Smooth muscle cell (in vitro differentiated cells): ENCODE measurements around the gene TMEM109. TPM values are rescaled to one million over a fixed set of nuclear protein-coding genes. Genes with fewer than 3 reads are reported as not detected.

Source experiments
- DNase-seq: peaks from one replicate; lab custom pipeline; 2025; ENCODE audit not compliant: unreplicated experiment; lab: John Stamatoyannopoulos, UW
- H2AFZ ChIP-seq: fragments of 200-600 bp; sonication (generic); 2 replicates; pipeline ENCODE4 v1.6.0; 2016; ENCODE audit warnings: antibody characterized with exemption, low read depth, mild to moderate bottlenecking
- H3F3A ChIP-seq: fragments of 200-600 bp; sonication (generic); 2 replicates; pipeline ENCODE4 v1.6.0; 2017; ENCODE audit warnings: antibody characterized with exemption, low read depth
- H3K27ac ChIP-seq: fragments of 200-600 bp; sonication (generic); 2 replicates; pipeline ENCODE4 v1.5.1; 2016; ENCODE audit warnings: low read depth, mild to moderate bottlenecking
- H3K27me3 ChIP-seq: fragments of 200-600 bp; sonication (generic); 2 replicates; pipeline ENCODE4 v1.6.1; 2016; ENCODE audit warnings: low read depth, mild to moderate bottlenecking
- H3K36me3 ChIP-seq: fragments of 200-600 bp; sonication (generic); 2 replicates; pipeline ENCODE4 v1.5.1; 2016; ENCODE audit warnings: low read depth
- H3K4me1 ChIP-seq: fragments of 200-600 bp; sonication (generic); 2 replicates; pipeline ENCODE4 v1.5.1; 2016; ENCODE audit warnings: low read depth
- H3K4me2 ChIP-seq: fragments of 200-600 bp; sonication (generic); 2 replicates; pipeline ENCODE4 v1.6.0; 2016; ENCODE audit warnings: mild to moderate bottlenecking
- H3K4me3 ChIP-seq: fragments of 200-600 bp; sonication (generic); 2 replicates; pipeline ENCODE4 v1.5.1; 2016; ENCODE audit warnings: mild to moderate bottlenecking
- H3K79me2 ChIP-seq: fragments of 200-600 bp; sonication (generic); 2 replicates; pipeline ENCODE4 v1.6.0; 2016; ENCODE audit warnings: low read depth, mild to moderate bottlenecking
- H3K9ac ChIP-seq: fragments of 200-600 bp; sonication (generic); 2 replicates; pipeline ENCODE4 v1.6.0; 2016; ENCODE audit warnings: low read depth
- H3K9me3 ChIP-seq: fragments of 200-600 bp; sonication (generic); replicated peaks from 2 replicates; pipeline ENCODE4 v1.5.1; 2016; ENCODE audit warnings: low read depth
- H4K20me1 ChIP-seq: fragments of 200-600 bp; sonication (generic); 2 replicates; pipeline ENCODE4 v1.6.0; 2016; ENCODE audit warnings: low read depth
- WGBS: methylation state at CpG from one replicate; pipeline ENCODE4 v1.1.7; 2016; ENCODE audit warnings: low lambda C conversion rate; 5-methylcytosine and 5-hydroxymethylcytosine counted together
- polyA plus RNA-seq: library from polyadenylated mRNA; unstranded; fragments of >200 nt; fragmentation: Nextera tagmentation; extraction: Ambion mirVana; gene quantifications from 2 replicates; pipeline ENCODE4 v1.2.1, GENCODE V29; 2016
- total RNA-seq: library from RNA; depleted of rRNA; stranded (reverse); fragments of >200 nt; gene quantifications from 2 replicates; pipeline ENCODE4 v1.2.3, GENCODE V29; 2014
- TF ChIP-seq, protein P1 (sequence below): fragments of 200-600 bp; sonication (generic); IDR thresholded peaks from 2 replicates; pipeline ENCODE4 v1.5.1; 2017; ENCODE audit warnings: borderline replicate concordance, mild to moderate bottlenecking, antibody characterized with exemption; ENCODE audit not compliant: insufficient read depth, poor library complexity, severe bottlenecking

TMEM109 gene
- total and polyA plus RNA-seq, 2 experiments from 2014 or later = 19.8 to 107 TPM

DNA sequence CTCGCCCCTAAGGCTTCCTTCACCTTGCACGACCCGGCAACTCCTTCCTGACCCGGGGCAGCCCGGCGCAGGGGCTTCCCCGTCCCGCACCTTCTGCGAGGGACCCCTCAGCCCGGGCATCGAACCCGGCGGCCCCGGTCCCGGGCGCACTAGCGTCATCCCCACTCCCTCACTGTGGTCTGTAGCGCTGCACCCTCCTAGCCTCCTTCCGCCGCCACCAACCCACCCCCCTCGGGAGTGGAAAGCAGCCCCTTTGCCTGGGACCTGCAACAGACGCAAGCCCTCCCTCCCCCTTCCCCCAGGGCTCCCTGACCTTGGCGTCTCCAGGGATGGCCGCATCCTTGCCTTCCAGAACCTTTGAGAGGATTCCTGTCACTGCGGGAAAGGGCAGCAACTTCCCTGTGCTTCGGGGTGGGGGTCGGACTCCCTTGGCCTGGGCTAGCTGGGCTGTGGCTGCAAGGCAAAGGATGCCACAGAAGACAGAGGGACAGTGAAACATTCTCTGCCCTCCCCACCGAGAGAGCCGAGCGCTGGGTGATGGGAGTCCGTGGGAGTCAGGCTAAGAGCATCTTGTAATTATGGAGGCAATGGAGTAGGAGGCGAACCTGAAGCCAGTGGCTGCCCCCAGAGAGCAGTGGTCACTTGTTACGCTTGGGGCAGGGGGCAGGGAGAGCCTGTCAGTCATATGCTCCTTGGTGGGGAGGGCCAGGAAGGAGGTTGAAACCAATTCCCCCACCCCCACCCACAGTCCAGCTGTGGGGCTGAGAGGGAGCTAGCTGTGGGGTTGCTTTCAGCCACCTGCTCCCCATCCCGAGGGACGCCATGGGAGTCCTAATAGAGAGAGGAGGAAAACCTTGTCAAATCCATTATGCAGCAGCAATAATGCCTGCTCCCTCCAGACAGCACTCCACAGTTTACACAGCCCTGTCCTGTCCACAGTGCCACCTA is 11.2 kb downstream of the TMEM109 start:
- no peak for DNase-seq
- no peaks in the 10 kb centered on the region for H3F3A ChIP-seq

DNA sequence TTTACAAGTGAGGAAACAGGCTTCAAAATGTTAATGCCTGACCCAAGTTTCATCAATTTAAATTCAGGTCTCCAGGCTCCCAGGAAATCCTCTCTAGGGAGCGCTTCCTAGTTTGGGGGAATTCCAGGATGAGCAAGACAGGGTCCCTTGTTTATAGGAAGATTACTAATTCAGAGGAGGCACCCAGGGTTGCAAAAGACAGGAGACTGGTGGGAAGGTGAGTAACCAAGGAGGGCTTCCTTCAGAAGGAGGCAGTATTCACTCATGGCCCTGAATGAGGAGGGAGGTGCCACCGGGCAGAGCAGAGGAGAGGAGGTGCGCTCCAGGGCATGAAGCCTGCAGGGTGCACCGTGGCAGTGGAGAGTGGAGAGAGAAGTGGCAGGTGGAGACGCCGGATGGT is 11.9 kb downstream of the TMEM109 start:
- Histone ChIP-seq H3K4me3 (no peak overlapping the region), H3K27ac (no peak overlapping the region), H3K4me1 (peaks cover 13% of the 10 kb centered on the region), H4K20me1 (peaks cover 3% of the 10 kb centered on the region), H3K36me3 (peaks cover 3% of the 10 kb centered on the region), H2AFZ (no peak overlapping the region), H3K27me3 (no peaks in the 10 kb centered on the region), H3K4me2 (peak overlapping the region; percentile 94), H3K9me3 (no peaks in the 10 kb centered on the region), H3K79me2 (no peaks in the 10 kb centered on the region), H3K9ac (no peak overlapping the region), H3F3A (no peaks in the 10 kb centered on the region)
- TF ChIP-seq, protein P1, sequence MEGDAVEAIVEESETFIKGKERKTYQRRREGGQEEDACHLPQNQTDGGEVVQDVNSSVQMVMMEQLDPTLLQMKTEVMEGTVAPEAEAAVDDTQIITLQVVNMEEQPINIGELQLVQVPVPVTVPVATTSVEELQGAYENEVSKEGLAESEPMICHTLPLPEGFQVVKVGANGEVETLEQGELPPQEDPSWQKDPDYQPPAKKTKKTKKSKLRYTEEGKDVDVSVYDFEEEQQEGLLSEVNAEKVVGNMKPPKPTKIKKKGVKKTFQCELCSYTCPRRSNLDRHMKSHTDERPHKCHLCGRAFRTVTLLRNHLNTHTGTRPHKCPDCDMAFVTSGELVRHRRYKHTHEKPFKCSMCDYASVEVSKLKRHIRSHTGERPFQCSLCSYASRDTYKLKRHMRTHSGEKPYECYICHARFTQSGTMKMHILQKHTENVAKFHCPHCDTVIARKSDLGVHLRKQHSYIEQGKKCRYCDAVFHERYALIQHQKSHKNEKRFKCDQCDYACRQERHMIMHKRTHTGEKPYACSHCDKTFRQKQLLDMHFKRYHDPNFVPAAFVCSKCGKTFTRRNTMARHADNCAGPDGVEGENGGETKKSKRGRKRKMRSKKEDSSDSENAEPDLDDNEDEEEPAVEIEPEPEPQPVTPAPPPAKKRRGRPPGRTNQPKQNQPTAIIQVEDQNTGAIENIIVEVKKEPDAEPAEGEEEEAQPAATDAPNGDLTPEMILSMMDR = no peak
- WGBS = 82% methylated on average over 6 of the region's 6 CpGs
- no peak for DNase-seq

More for the DNA sequence above, 11.2 kb downstream of the TMEM109 start:
- WGBS = 6% methylated on average over 33 of the region's 35 CpGs
- H3K4me1 ChIP-seq = peaks cover 13% of the 10 kb centered on the region
- H3K27ac ChIP-seq = no peak overlapping the region
- H3K36me3 ChIP-seq = peaks cover 3% of the 10 kb centered on the region
- H2AFZ ChIP-seq = peak overlapping the region; percentile 81
- H3K9me3 ChIP-seq = no peaks in the 10 kb centered on the region
- H4K20me1 ChIP-seq = peaks cover 3% of the 10 kb centered on the region
- no peaks in the 10 kb centered on the region for H3K27me3 ChIP-seq
- H3K4me3 ChIP-seq = peak overlapping the region; percentile 72
- TF ChIP-seq, protein P1 = no peak
- peak overlapping the region; percentile 94 for H3K4me2 ChIP-seq
- no peaks in the 10 kb centered on the region for H3K79me2 ChIP-seq
- peak overlapping the region; percentile 70 for H3K9ac ChIP-seq

DNA sequence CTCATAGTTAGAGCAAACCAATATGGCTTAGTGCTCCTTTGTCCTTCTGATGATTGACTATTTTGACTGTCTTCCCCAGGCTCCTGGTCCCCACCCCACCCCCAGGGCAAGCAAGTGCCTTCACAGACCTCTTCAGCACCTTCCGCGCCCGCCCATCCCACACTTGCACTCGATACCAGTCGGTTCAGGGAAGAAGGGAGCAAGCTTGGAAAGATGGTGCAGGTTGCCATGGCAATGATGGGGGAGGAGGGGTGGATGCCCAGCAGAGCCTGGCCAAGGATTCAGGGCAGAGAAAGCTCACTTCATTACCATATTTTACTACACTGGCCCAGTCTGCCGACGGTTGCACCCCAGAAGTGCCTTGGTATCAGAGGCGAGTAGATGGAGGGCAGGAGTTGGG is 12.5 kb downstream of the TMEM109 start:
- WGBS = 94% methylated on average over 8 of the region's 8 CpGs
- Histone ChIP-seq H2AFZ (no peak overlapping the region), H3K27me3 (no peaks in the 10 kb centered on the region), H3K4me1 (peaks cover 13% of the 10 kb centered on the region), H3K79me2 (no peaks in the 10 kb centered on the region), H3K9me3 (no peaks in the 10 kb centered on the region), H3F3A (no peaks in the 10 kb centered on the region), H3K4me2 (no peak overlapping the region), H3K36me3 (peaks cover 3% of the 10 kb centered on the region), H4K20me1 (peaks cover 3% of the 10 kb centered on the region), H3K4me3 (no peak overlapping the region), H3K9ac (no peak overlapping the region), H3K27ac (no peak overlapping the region)
- DNase-seq = no peak
- TF ChIP-seq, protein P1 = no peak
